K562 (cell line): ENCODE results near the gene ANKRD49. TPM values are rescaled to one million over a fixed set of nuclear protein-coding genes. Genes with fewer than 3 reads are reported as not detected.

ENCODE experiments used
- CBX1 ChIP-seq: sonication (generic); IDR thresholded peaks from 2 replicates; pipeline ENCODE4 v1.6.1; 2016; ENCODE audit warnings: antibody characterized with exemption, low read depth, mild to moderate bottlenecking
- CREB1 ChIP-seq, 2 experiments: sonication (generic) in 1 of 2; formaldehyde crosslinking in 1 of 2; IDR thresholded peaks; 2 replicates each; pipeline versions ENCODE4 v1.6.1 to v1.8.0; 2012 to 2022; ENCODE audit warnings: inconsistent platforms in 1 of 2, mild to moderate bottlenecking in 1 of 2, missing genetic modification reagents in 1 of 2, moderate library complexity in 1 of 2
- DEAF1 ChIP-seq: fragments of 450-650 bp; formaldehyde crosslinking; IDR thresholded peaks from 2 replicates; pipeline ENCODE4 v1.4.0; 2020; ENCODE audit warnings: mild to moderate bottlenecking, moderate library complexity
- ELF2 ChIP-seq: fragments of 250-450 bp; sonication (Bioruptor Pico); IDR thresholded peaks from 2 replicates; pipeline ENCODE4 v1.5.0; 2021; ENCODE audit warnings: mild to moderate bottlenecking
- ELF4 ChIP-seq: fragments of 450-650 bp; formaldehyde crosslinking; IDR thresholded peaks from 2 replicates; pipeline ENCODE4 v1.4.0; 2022; ENCODE audit warnings: missing genetic modification characterization
- GATA2 ChIP-seq: sonication (generic); formaldehyde crosslinking; IDR thresholded peaks from 2 replicates; pipeline ENCODE4 v1.4.0; 2020; ENCODE audit warnings: mild to moderate bottlenecking, missing genetic modification reagents
- HMG20A ChIP-seq: fragments of 450-650 bp; formaldehyde crosslinking; conservative IDR thresholded peaks from 2 replicates; pipeline ENCODE4 v1.4.0; 2020; ENCODE audit warnings: mild to moderate bottlenecking, mixed read lengths
- HMG20B ChIP-seq: fragments of 250-450 bp; sonication (Bioruptor Pico); IDR thresholded peaks from 2 replicates; pipeline ENCODE4 v1.5.0; 2021; ENCODE audit warnings: mild to moderate bottlenecking
- ILK ChIP-seq: fragments of 450-650 bp; IDR thresholded peaks from 2 replicates; pipeline ENCODE4 v1.6.1; 2016; ENCODE audit warnings: missing genetic modification characterization, low read depth, mild to moderate bottlenecking, missing compliant biosample characterization, moderate library complexity, borderline replicate concordance
- KLF13 ChIP-seq: fragments of 450-650 bp; IDR thresholded peaks from 2 replicates; pipeline ENCODE4 v1.6.1; 2016; ENCODE audit warnings: missing genetic modification characterization, low read depth, mild to moderate bottlenecking, missing compliant biosample characterization, moderate library complexity, borderline replicate concordance
- MCM5 ChIP-seq: fragments of 450-650 bp; IDR thresholded peaks from 2 replicates; pipeline ENCODE4 v1.6.1; 2016; ENCODE audit warnings: low read depth
- MXI1 ChIP-seq: IDR thresholded peaks from 2 replicates; pipeline ENCODE4 v1.6.1; 2011; ENCODE audit warnings: low read depth, mild to moderate bottlenecking, improper control_type of control experiment, low read length
- PHF8 ChIP-seq: fragments of 200-600 bp; sonication (generic); IDR thresholded peaks from 2 replicates; pipeline ENCODE4 v1.6.1; 2012; ENCODE audit warnings: mixed run types, mild to moderate bottlenecking, inconsistent platforms, low read length, moderate library complexity, borderline replicate concordance
- PTBP1 ChIP-seq: fragments of 200-400 bp; formaldehyde crosslinking; IDR thresholded peaks from 2 replicates; pipeline ENCODE4 v1.6.1; 2017; ENCODE audit warnings: low read depth, low read length
- SRSF3 ChIP-seq: fragments of 200-400 bp; formaldehyde crosslinking; IDR thresholded peaks from 2 replicates; pipeline ENCODE4 v1.6.1; 2016; ENCODE audit warnings: mild to moderate bottlenecking, low read length, moderate library complexity; ENCODE audit not compliant: insufficient read depth
- TAF1 ChIP-seq: IDR thresholded peaks from 2 replicates; pipeline ENCODE4 v1.6.1; 2011; ENCODE audit warnings: mild to moderate bottlenecking, low read length, moderate library complexity; ENCODE audit not compliant: insufficient read depth, control insufficient read depth, severe bottlenecking; ENCODE audit errors: extremely low read depth
- ZBTB43 ChIP-seq: sonication (generic); formaldehyde crosslinking; IDR thresholded peaks from 2 replicates; pipeline ENCODE4 v1.8.0; 2023; ENCODE audit warnings: mild to moderate bottlenecking, missing genetic modification reagents
- ZFX ChIP-seq: sonication (generic); formaldehyde crosslinking; IDR thresholded peaks from 2 replicates; pipeline ENCODE4 v1.8.0; 2022; ENCODE audit warnings: mild to moderate bottlenecking, missing genetic modification reagents, moderate library complexity
- ZNF124 ChIP-seq: sonication (generic); formaldehyde crosslinking; IDR thresholded peaks from 2 replicates; pipeline ENCODE4 v1.8.1; 2022; ENCODE audit warnings: missing genetic modification reagents
- ZNF561 ChIP-seq: fragments of 450-650 bp; formaldehyde crosslinking; conservative IDR thresholded peaks from 2 replicates; pipeline ENCODE4 v1.4.0; 2020; ENCODE audit warnings: mild to moderate bottlenecking, moderate library complexity
- ZNF785 ChIP-seq: fragments of 250-450 bp; sonication (Bioruptor Pico); IDR thresholded peaks from 2 replicates; pipeline ENCODE4 v1.4.0; 2020; ENCODE audit warnings: mild to moderate bottlenecking
- polyA plus RNA-seq, 8 experiments: library from polyadenylated mRNA; depleted of rRNA in 4 of 8; stranded (reverse) in 5 of 8; unstranded in 3 of 8; fragments of >200 nt; fragmentation: Nextera tagmentation in 2 of 8; fragmentation: Illumina TruSeq in 1 of 8; extraction: Ambion mirVana in 2 of 8; extraction: Trizol in 1 of 8; gene quantifications; 2 replicates each; pipeline versions ENCODE4 v1.2.1 to v1.2.3, GENCODE V29; 2011 to 2014; ENCODE audit warnings: inconsistent platforms in 1 of 8, missing spikeins in 1 of 8
- total RNA-seq, 7 experiments: library from RNA; depleted of rRNA in 6 of 7; stranded (reverse); fragments of >200 nt in 6 of 7; fragmentation: Illumina TruSeq in 2 of 7; extraction: Trizol in 2 of 7; gene quantifications; 2 replicates each; pipeline versions ENCODE4 v1.2.1 to v1.2.3, GENCODE V29; 2011 to 2021; ENCODE audit warnings: low replicate concordance in 1 of 7
- TF ChIP-seq, protein P1 (sequence below): sonication (generic); formaldehyde crosslinking; IDR thresholded peaks from 2 replicates; pipeline ENCODE4 v1.8.1; 2023; ENCODE audit warnings: mild to moderate bottlenecking, missing genetic modification reagents
- TF ChIP-seq, protein P2 (sequence below): conservative IDR thresholded peaks from 2 replicates; pipeline ENCODE4 v1.6.1; 2011; ENCODE audit warnings: low read depth, mild to moderate bottlenecking, low read length; ENCODE audit not compliant: control insufficient read depth

The ANKRD49 gene
- total and polyA plus RNA-seq, 9 of the 15 experiments (the other 6 are each of a cell fraction or from before 2014, with no cell fraction given), result 13.4 to 43.5 (median 30.6) TPM

DNA sequence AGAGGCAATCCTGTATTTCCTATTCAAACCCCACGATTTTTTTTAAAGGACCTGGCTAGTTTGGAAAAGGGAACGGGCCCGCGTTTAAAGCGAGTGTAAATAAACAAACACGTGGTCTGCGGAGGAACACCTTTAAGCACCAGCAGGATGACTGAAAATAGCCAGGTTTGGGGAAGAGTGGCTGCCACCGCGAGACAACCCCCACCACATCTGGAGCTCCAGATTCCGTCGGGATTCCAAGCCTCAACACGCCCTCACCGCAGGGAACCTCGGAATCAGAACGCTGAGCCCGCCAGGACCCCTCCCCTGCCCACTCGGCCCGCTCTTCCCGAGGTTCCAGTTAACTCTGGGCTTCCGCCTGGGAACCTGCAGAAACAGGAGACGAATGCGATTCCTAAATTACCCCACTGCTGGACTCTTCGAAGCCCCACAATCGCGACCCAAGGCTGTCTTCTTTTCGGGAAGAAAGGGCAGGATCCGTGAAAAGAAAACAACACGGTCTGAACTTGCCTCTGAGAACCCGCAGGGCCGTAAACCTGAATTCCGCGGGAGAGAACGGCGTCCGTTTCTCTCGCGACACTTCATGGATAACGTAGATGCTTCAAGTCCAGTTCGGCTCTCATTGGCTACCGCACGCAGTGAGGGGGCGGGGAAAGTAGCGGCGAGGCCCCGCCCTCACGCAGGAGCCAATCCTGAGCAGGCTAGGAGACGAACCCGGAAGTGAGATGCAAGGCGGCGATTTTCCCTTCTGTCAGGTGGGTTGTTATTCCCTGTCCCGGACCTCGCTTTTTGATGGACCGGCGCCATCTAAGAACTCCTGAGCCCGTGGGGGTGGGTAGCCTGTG, at the start of gene ANKRD49, which contains the start of gene MRE11 (continued):
- TF ChIP-seq ELF4 (CRISPR knock-in tag) (peak; percentile 78), TAF1 (peak; percentile 66), CBX1 (peak; percentile 44; the same call in 1 of the 2 replicates), SRSF3 (no peak), ELF2 (CRISPR knock-in tag) (peak; percentile 98), CREB1 (IDR thresholded peaks at IDR 0.05) (0 out of 2 replicates have a peak, but pooled peaks have one; percentile 4), CREB1 (CRISPR knock-in tag; IDR thresholded peaks at IDR 0.05) (peak; percentile 57; the same call in 1 of the 2 replicates), HMG20A (CRISPR knock-in tag) (no peak), KLF13 (no peak), MXI1 (no peak), ZBTB43 (no peak; the same call in 1 of the 2 replicates), HMG20B (CRISPR knock-in tag) (no peak), ZNF561 (no peak), GATA2 (no peak), PHF8 (peak; percentile 87; the same call in 1 of the 2 replicates), DEAF1 (CRISPR knock-in tag) (no peak), ZFX (peak; percentile 98), ZNF785 (CRISPR knock-in tag) (no peak), ZNF124 (CRISPR knock-in tag) (no peak), ILK (tag) (no peak), MCM5 (no peak), PTBP1 (no peak)
- TF ChIP-seq, protein P1, sequence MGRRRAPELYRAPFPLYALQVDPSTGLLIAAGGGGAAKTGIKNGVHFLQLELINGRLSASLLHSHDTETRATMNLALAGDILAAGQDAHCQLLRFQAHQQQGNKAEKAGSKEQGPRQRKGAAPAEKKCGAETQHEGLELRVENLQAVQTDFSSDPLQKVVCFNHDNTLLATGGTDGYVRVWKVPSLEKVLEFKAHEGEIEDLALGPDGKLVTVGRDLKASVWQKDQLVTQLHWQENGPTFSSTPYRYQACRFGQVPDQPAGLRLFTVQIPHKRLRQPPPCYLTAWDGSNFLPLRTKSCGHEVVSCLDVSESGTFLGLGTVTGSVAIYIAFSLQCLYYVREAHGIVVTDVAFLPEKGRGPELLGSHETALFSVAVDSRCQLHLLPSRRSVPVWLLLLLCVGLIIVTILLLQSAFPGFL, result no peak
- TF ChIP-seq, protein P2, sequence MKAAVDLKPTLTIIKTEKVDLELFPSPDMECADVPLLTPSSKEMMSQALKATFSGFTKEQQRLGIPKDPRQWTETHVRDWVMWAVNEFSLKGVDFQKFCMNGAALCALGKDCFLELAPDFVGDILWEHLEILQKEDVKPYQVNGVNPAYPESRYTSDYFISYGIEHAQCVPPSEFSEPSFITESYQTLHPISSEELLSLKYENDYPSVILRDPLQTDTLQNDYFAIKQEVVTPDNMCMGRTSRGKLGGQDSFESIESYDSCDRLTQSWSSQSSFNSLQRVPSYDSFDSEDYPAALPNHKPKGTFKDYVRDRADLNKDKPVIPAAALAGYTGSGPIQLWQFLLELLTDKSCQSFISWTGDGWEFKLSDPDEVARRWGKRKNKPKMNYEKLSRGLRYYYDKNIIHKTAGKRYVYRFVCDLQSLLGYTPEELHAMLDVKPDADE, result no peak; the same call in 1 of the 2 replicates
